ENCODE measurements around the gene SYT15. TPM values are rescaled to one million over a fixed set of nuclear protein-coding genes. Genes with fewer than 3 reads are reported as not detected.
"Not testable (repeated sequence)": the region's sequence is repeated elsewhere in the genome, so short reads cannot be mapped to it uniquely, and the experiment has no call there.

Gene SYT15
- total RNA-seq (0.65 and 0.75 TPM in 2 replicates), polyA plus RNA-seq (0.50 and 0.65 TPM in 2 replicates), polyA minus RNA-seq (1.0 and 1.1 TPM in 2 replicates), Bru-seq, nascent RNA (percentile 6 among the genes with signal in this experiment), BruChase-seq, experiment 1, labeled RNA remaining after a 6-hour chase (percentile 5 among the genes with signal in this experiment), BruChase-seq, experiment 2, labeled RNA remaining after a 2-hour chase (not detected)
- polyA plus RNA-seq (2011; cell fraction: cytosol; rRNA removed): 0.31 and 0.39 TPM in 2 replicates
- polyA plus RNA-seq (2011; cell fraction: nucleus; rRNA removed): 1.5 and 1.8 TPM in 2 replicates
- polyA plus RNA-seq (2012): 0.31 and 0.32 TPM in 2 replicates
- 0.20 TPM for polyA minus RNA-seq (2011; cell fraction: cytosol; rRNA and poly(A)+ RNA removed)
- 1.3 and 1.5 TPM in 2 replicates for polyA minus RNA-seq (2011; cell fraction: nucleus; rRNA and poly(A)+ RNA removed)
- long read RNA-seq, partial matches to known transcripts: 0 of 1 reads
- long read RNA-seq, other reads (novel, unspliced or antisense): 1 of 1 reads

DNA sequence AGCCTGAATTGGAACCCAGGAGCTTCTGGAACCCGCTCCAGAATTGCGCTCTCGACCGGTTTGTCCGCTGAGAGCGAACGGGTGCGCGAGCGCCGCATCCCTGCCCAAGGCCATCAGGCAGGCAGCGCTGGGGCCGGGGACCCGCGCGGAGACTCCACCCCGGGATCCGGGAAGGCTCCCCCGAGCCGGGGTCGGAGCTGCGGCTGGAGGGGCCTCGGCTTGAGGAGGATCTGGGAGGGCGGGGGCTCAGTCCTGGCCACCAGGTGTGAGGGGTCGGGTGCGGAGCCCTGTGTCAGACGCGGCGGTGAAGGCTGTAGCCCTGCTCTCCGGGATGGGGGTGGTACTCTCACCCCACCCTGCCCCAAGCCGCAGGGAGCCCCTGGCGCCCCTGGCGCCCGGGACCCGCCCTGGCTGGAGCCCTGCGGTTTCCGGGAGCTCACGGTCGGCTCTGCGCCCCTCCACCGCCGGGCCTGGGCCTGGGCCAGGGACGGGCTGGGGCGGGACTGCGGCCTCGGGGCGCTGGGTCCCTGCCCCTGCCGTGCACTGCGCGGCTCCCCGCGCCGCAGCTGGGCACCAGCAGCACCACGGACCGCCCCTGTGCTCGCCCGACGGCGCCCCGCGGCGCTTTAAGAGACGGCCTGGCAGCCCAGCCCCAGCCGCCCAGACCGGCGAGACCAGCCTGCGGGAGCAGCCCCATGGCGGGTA is at the start of gene SYT15:
Gene SYT15, plus strand, starts transcription at position 655 of the 705 bp plus-strand sequence. Its CDS starts 41 bp downstream, at position 696.
- H3K9me1 ChIP-seq (replicated peaks; ENCODE audit: control insufficient read depth, extremely low read depth, insufficient read depth, low read length); CTCF ChIA-PET; H2AFZ ChIP-seq (ENCODE audit: low read depth, low read length); H3K27ac ChIP-seq (ENCODE audit: insufficient read depth, low read depth, low read length); BruUV-seq (replicated peaks); H3K4me1 ChIP-seq (ENCODE audit: control insufficient read depth, extremely low read depth, insufficient read depth, low read length); H3K4me2 ChIP-seq (ENCODE audit: insufficient read depth, low read length); POLR2A ChIA-PET; FAIRE-seq; H4K20me1 ChIP-seq (replicated peaks; ENCODE audit: control insufficient read depth, extremely low read depth, insufficient read depth, low read length); dilution Hi-C loops (cut with MboI; ENCODE audit: extremely low pct_ligation_motif_present, low sequenced_read_pairs); H3K9ac ChIP-seq (replicated peaks; ENCODE audit: extremely low read depth, insufficient read depth, low read length); DNase-seq (ENCODE audit: low read depth, low spot score); H3K79me2 ChIP-seq (ENCODE audit: control insufficient read depth, insufficient read depth, low read length); H3K27me3 ChIP-seq (ENCODE audit: control insufficient read depth in 2 of 2, insufficient read depth in 2 of 2, low read length in 2 of 2); intact Hi-C loops (cut with micrococcal nuclease); H3K9me3 ChIP-seq (replicated peaks; ENCODE audit: control insufficient read depth, insufficient read depth, low read length); H3K36me3 ChIP-seq (ENCODE audit: control insufficient read depth in 2 of 2, extremely low read depth in 1 of 2, insufficient read depth in 2 of 2, low read length in 2 of 2): not testable (repeated sequence)
- peak within 1 kb of the TSS in 1 of 3 experiments; percentile 5 for H3K4me3 ChIP-seq (replicated peaks in 1 of 3; ENCODE audit: insufficient read depth in 1 of 3, low read depth in 1 of 3, low read length in 3 of 3)

GRCh38 chr10:46529742-46530141 is 49.2 kb upstream of the SYT15 start:
- H4K20me1 ChIP-seq (replicated peaks; ENCODE audit: control insufficient read depth, extremely low read depth, insufficient read depth, low read length); FAIRE-seq; H3K4me3 ChIP-seq (replicated peaks in 1 of 3; ENCODE audit: insufficient read depth in 1 of 3, low read depth in 1 of 3, low read length in 3 of 3); H3K4me2 ChIP-seq (ENCODE audit: insufficient read depth, low read length); H3K36me3 ChIP-seq (ENCODE audit: control insufficient read depth in 2 of 2, extremely low read depth in 1 of 2, insufficient read depth in 2 of 2, low read length in 2 of 2); DNase-seq (ENCODE audit: low read depth, low spot score); H3K27ac ChIP-seq (ENCODE audit: insufficient read depth, low read depth, low read length); H3K79me2 ChIP-seq (ENCODE audit: control insufficient read depth, insufficient read depth, low read length); H3K4me1 ChIP-seq (ENCODE audit: control insufficient read depth, extremely low read depth, insufficient read depth, low read length); H3K27me3 ChIP-seq (ENCODE audit: control insufficient read depth in 2 of 2, insufficient read depth in 2 of 2, low read length in 2 of 2); H3K9me1 ChIP-seq (replicated peaks; ENCODE audit: control insufficient read depth, extremely low read depth, insufficient read depth, low read length); H3K9ac ChIP-seq (replicated peaks; ENCODE audit: extremely low read depth, insufficient read depth, low read length); H2AFZ ChIP-seq (ENCODE audit: low read depth, low read length); H3K9me3 ChIP-seq (replicated peaks; ENCODE audit: control insufficient read depth, insufficient read depth, low read length); POLR2A ChIA-PET; dilution Hi-C loops (cut with MboI; ENCODE audit: extremely low pct_ligation_motif_present, low sequenced_read_pairs); BruUV-seq (replicated peaks): not testable (repeated sequence)
- intact Hi-C loops (cut with micrococcal nuclease): loop anchor here (2.0 kb wide), 1 partner anchor 15 kb away; no protein-coding TSS in a partner anchor
- CTCF ChIA-PET: interaction anchor here (2.3 kb wide), 1 partner anchor 10 kb away, joined by 7 read pairs; no protein-coding TSS in a partner anchor
